Muscle of leg (tissue), 11 donors: ENCODE data around the gene LMO2. TPM values are rescaled to one million over a fixed set of nuclear protein-coding genes. Genes with fewer than 3 reads are reported as not detected.

Source experiments
- DNase-seq: peaks from one replicate; pipeline ENCODE4 v3.0.0; 2013
- H3K27ac ChIP-seq: one replicate; pipeline ENCODE4 v1.5.1; 2013; ENCODE audit warnings: mild to moderate bottlenecking, low read length, control low read depth
- H3K27me3 ChIP-seq: one replicate; pipeline ENCODE4 v1.6.1; 2013; ENCODE audit warnings: low read length; ENCODE audit not compliant: control insufficient read depth, insufficient read depth
- H3K36me3 ChIP-seq: one replicate; pipeline ENCODE4 v1.6.1; 2013; ENCODE audit warnings: low read length; ENCODE audit not compliant: control insufficient read depth, insufficient read depth
- H3K4me1 ChIP-seq: one replicate; pipeline ENCODE4 v1.6.1; 2013; ENCODE audit warnings: low read length; ENCODE audit not compliant: control insufficient read depth, insufficient read depth
- H3K4me3 ChIP-seq: one replicate; pipeline ENCODE4 v1.5.1; 2013; ENCODE audit warnings: low read length, control low read depth
- H3K9me3 ChIP-seq: replicated peaks from 2 replicates; pipeline ENCODE4 v1.6.1; 2013; ENCODE audit warnings: low read depth, low read length; ENCODE audit not compliant: control insufficient read depth
- WGBS: methylation state at CpG from one replicate; pipeline ENCODE4 v1.1.5; 2013; ENCODE audit warnings: missing lambda C conversion rate; ENCODE audit not compliant: insufficient coverage; 5-methylcytosine and 5-hydroxymethylcytosine counted together
- polyA plus RNA-seq, 8 donors: library from polyadenylated mRNA; unstranded; fragments of 120-200 nt; gene quantifications; one replicate each; pipeline versions ENCODE4 v1.2.1 to v1.2.3, GENCODE V29; 2013; ENCODE audit warnings: inconsistent platforms in 1 of 8, low replicate concordance in 1 of 8; ENCODE audit not compliant: insufficient read length in 8 of 8, insufficient read depth in 1 of 8
- total RNA-seq: library from RNA; stranded (reverse); fragments of 120-200 nt; gene quantifications from one replicate; pipeline ENCODE4 v1.2.4, GENCODE V29; 2013

Gene LMO2
- total and polyA plus RNA-seq, 9 donors = 13.7 to 20.6 (median 16.2) TPM

DNA sequence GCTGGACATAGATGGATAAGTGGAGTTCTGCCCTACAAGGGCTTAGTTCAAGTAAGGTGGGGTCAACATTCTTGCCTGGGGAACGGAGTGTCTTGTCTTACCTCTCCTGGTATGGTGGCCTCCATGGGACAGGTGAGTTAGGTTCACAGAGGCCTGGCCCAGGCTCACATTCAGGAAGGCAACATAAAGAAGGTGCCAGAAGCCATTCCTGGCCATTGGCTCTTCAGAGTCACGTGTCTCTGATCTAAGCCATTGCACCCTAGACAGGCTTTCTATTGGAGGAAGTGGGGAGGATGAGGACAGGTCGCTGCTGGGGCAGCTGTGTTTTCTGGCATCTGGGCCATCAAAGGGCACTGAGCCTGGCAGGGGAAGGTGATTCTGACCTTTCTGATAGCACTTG lies 14.8 kb downstream of the LMO2 start:
- H3K27me3 ChIP-seq = peaks cover 6% of the 10 kb centered on the region
- WGBS = 82% methylated on average over 2 of the region's 3 CpGs
- H3K27ac ChIP-seq = no peak overlapping the region
- no peak overlapping the region for H3K4me3 ChIP-seq
- DNase-seq = no peak
- H3K9me3 ChIP-seq = no peaks in the 10 kb centered on the region
- H3K36me3 ChIP-seq = no peaks in the 10 kb centered on the region
- H3K4me1 ChIP-seq = no peaks in the 10 kb centered on the region

DNA sequence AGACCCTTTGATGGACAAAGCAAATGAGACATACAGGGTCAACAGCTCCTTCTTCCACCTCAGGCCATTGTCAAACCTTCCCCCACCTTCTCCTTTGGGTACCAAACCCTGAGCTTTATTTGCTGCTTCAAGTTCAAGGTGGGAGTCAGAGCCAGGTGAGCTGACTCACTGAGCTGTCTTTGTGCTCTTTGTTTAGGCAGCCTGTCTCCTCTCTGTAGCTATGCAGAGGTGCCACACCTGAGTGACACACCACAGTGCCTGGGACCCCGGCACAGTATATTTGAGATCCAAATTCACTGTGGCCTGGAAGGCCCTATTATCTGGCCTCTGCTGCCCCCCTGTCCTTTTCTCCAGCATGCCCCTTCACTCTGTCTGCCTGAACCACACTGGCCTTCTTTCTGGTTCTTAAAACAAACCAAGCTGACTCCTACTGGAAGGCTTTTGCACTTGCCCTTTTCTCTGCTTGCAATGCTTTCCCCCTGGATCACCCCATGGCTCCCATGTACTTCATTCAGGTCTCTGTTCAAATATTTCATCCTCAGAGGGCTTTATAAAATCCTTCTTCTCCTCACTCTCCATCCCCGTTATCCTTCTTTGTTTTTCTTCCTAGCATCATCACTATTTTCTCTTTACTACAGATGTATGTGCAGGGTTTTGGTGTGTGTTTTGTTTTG lies 16.1 kb downstream of the LMO2 start:
- WGBS = 90% methylated on average over 1 of the region's 2 CpGs

DNA sequence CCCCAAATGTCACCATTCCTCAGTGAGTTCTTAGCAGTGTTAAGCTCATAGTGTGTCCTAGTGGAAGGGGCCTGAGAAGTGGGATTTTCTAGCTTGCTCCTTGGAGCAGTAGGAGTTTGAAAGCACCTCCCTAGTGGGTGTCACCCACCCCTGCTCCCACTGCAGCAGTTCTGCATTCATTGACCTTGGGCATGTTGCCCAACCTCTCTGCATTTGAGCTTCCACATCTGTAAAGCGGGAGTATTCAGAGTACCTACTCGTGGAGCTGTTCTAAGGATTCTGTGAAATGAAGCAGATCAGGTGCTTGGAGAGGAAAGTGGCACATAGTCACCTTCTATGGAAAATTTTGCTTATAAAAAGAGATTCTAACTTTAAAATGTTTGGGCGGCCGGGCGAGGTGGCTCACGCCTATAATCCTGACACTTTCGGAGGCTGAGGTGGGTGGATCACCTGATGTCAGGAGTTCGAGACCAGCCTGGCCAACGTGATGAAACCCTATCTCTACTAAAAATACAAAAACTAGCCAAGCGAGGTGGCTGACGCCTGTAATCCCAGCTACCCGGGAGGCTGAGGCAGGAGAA lies 16.9 kb downstream of the LMO2 start:
- WGBS = 83% methylated on average over 5 of the region's 12 CpGs
- Histone ChIP-seq H3K36me3 (no peaks in the 10 kb centered on the region), H3K27me3 (peaks cover 22% of the 10 kb centered on the region), H3K9me3 (no peaks in the 10 kb centered on the region), H3K4me3 (no peak overlapping the region), H3K4me1 (peaks cover 7% of the 10 kb centered on the region), H3K27ac (no peak overlapping the region)
- no peak for DNase-seq

More for the DNA sequence above, 16.1 kb downstream of the LMO2 start:
- Histone ChIP-seq H3K27me3 (peaks cover 15% of the 10 kb centered on the region), H3K36me3 (no peaks in the 10 kb centered on the region), H3K27ac (no peak overlapping the region), H3K4me3 (no peak overlapping the region), H3K9me3 (no peaks in the 10 kb centered on the region), H3K4me1 (no peaks in the 10 kb centered on the region)
- no peak for DNase-seq

DNA sequence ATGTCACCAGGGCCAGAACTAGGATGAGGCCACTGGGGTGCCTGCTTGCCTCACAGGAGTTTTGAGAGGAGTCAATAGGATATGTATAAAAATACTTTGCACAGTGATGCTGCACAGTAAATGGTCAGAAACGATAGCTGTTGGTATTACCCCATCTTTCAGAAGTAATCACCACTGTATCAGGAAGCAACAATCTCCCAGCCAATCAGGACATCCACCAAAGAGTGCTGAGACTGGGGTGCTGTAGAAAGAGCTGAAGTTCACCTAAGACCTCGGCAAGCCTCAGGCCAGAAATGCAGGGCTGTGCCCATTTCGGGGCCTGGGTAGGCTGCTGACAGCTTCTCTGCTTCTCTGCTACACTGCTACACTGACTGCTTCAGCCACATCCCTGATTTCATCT lies 17.4 kb downstream of the LMO2 start:
- no peaks in the 10 kb centered on the region for H3K36me3 ChIP-seq

DNA sequence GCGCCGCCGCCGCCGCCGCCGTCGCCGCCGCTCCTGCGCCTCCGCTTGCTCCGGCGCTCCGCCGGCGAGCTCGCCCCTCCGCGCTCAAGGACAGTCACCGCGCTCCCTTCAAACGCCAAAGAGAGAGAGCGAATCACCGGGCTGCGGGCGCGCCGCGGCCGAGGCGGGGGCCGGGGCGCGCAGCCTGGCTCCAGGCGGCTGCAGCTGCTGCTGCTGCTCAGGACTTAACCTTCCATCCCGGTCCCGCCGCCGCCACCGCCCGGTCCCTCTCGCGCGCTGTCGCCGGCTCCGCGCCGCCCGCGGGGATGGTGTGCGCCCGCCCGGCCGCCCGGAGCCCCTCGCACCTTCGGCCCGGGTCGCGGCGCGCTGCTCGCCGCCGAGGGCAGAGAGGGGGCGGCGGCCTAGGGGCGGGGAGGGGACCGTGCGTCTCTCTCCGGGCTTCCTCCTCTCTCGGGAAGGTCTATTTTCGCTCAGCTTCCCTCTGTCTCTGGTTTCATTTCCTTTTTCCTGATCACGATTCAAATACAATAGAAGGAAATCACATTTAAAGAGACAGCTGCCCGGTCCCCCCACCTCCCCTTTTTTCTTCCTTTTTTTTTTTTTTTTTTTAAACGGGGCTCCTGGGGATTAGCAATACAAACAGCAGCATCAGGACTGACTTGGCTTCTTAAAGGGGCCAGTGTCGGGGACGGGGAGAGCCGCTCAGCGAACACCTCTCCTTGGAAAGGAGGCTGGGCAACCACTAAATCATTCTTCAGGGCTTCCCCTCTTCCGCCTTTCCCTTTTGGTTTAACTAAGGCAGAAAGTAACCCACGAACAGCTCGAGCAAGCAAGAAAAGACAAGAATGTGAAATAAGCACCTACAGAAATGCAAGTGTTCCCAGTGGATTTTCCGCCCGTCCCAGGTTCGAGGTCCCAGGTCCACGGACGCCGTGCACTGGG lies 22.1 kb downstream of the LMO2 start:
- Histone ChIP-seq H3K9me3 (no peaks in the 10 kb centered on the region), H3K27me3 (peaks cover 48% of the 10 kb centered on the region), H3K4me3 (peak overlapping the region; percentile 56), H3K36me3 (no peaks in the 10 kb centered on the region), H3K4me1 (peaks cover 15% of the 10 kb centered on the region), H3K27ac (peak overlapping the region; percentile 45)
- WGBS = under 1% methylated on average over 89 of the region's 91 CpGs
- peak; percentile 87 for DNase-seq

More for the DNA sequence above, 17.4 kb downstream of the LMO2 start:
- DNase-seq = no peak
- no peak overlapping the region for H3K4me3 ChIP-seq
- H3K4me1 ChIP-seq = peaks cover 8% of the 10 kb centered on the region
- WGBS = 75% methylated on average over 2 of the region's 3 CpGs
- H3K27ac ChIP-seq = no peak overlapping the region
- H3K9me3 ChIP-seq = no peaks in the 10 kb centered on the region
- peaks cover 23% of the 10 kb centered on the region for H3K27me3 ChIP-seq

DNA sequence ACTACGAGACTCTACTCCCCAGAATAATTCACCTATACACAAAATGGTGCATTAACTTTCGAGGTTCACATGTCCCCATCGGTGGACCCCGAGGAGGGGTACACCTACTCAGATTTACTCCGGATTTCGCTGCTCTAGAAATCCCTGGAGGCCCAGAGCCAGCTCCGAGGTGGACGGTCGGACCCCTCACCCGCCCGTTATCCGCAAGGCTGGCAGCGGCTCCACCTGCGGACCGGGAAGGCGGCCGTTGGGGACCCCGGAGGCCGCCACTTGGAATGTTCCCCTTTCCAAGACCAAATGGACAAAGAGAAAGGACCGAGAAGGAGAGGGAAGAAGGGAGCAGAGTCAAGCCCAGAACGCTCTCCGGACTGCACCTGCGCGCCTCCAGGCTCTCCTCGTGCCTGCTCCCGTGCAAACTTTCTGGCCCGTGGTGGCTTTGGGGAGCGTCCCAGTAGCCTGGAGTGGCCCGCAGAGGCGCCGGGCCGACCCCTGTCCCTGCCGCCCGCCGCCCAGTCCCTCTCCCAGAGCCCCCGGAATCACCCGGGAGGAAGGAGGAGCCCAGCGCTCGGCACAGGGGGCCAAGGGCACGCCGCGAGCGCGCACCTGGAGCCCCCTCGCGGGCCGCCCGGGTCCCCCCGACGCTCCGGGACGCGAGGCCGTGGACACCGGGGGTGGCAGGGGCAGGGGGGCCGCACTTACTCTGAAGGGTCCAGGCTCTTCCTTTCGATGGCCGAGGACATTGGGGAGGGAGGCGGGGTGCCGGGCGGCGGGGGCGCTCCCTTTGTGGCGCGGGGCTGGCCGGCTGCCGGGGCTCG lies 23.0 kb downstream of the LMO2 start:
- Histone ChIP-seq H3K27me3 (peaks cover 48% of the 10 kb centered on the region), H3K4me3 (peak overlapping the region; percentile 50), H3K9me3 (no peaks in the 10 kb centered on the region), H3K27ac (peak overlapping the region; percentile 11), H3K4me1 (peaks cover 15% of the 10 kb centered on the region), H3K36me3 (no peaks in the 10 kb centered on the region)
- WGBS = under 1% methylated on average over 58 of the region's 68 CpGs
- no peak for DNase-seq

DNA sequence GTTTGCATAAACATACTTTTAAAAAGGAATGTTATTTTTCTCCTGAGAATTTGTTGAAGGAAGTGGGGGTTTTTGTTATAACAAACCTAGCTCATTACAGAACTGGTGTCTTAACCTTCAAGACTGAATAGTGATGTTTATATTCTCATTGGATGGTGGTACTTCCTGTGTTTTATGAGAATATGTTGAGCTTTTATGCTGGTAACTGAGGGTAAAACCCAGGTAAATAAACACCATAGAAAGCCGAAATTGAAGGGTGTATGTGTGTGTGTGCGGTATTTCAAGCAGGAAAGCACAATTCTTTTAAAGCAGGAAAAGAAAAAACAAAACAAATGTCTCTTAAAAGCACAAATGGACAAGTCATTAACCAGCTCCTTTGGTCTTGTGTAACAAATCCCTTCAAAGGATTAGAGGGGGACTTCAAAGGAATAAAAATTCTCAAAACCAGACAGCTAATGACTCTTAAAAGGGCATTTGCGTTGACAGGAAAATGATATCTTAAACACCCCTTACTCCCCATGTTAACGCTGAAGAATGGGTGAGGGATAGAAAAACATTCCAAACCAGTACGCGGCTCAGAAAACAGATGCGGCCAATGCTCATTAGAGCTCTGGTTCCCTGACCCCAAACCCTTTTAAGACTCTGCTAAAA lies 23.8 kb downstream of the LMO2 start:
- Histone ChIP-seq H3K4me3 (peak overlapping the region; percentile 50), H3K27me3 (peaks cover 51% of the 10 kb centered on the region), H3K4me1 (peaks cover 15% of the 10 kb centered on the region), H3K27ac (peak overlapping the region; percentile 11), H3K9me3 (no peaks in the 10 kb centered on the region), H3K36me3 (no peaks in the 10 kb centered on the region)
- WGBS = no CpG with 5 or more reads among the region's 7 CpGs
- DNase-seq = no peak

DNA sequence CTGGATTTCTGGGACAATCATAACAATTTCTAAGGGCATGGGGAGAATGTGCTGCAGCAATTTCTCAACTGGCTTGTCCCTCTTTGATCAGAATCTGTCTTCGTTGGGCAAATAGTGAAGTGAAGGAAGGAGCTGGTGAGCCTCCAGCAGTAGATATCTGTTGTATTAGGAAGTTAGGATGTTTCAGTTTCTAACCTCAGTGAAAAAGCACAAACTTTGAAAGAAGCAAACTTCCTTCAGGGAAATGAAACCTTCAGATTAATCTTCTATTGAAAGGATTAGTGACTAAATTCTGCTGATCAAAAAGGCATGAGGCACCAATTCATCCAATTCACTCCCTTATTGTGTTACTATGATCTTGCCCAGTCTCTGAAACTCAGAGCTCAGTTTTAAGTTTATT lies 24.3 kb downstream of the LMO2 start:
- 50% methylated on average over 1 of the region's 1 CpG for WGBS
- Histone ChIP-seq H3K4me1 (peaks cover 15% of the 10 kb centered on the region), H3K36me3 (no peaks in the 10 kb centered on the region), H3K27ac (no peak overlapping the region), H3K9me3 (no peaks in the 10 kb centered on the region), H3K27me3 (peaks cover 49% of the 10 kb centered on the region), H3K4me3 (peak overlapping the region; percentile 12)
- DNase-seq = peak; percentile 24

DNA sequence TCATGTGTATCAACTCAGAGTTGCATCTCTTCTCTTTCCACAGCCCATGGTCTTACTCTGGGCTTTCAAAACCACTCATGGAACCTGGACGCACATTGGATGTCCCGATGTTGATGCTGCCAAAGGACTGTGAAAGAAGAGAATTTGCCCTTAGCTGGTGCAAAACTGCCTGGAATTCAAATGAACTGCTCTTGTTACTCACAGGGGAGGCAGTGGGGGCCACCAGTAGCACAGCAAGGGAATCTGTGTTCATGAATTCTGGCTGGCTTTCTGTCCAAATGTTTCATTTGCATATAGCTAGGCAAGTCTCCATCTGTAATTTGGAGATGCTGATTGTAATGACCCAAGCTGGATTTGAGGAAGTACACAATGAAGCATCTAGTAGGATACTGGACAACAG lies 24.9 kb downstream of the LMO2 start:
- H3K4me3 ChIP-seq = no peak overlapping the region
- DNase-seq = no peak
- H3K27me3 ChIP-seq = peaks cover 53% of the 10 kb centered on the region
- no peaks in the 10 kb centered on the region for H3K9me3 ChIP-seq
- WGBS = no CpG with 5 or more reads among the region's 2 CpGs
- no peak overlapping the region for H3K27ac ChIP-seq
- H3K36me3 ChIP-seq = no peaks in the 10 kb centered on the region
- peaks cover 19% of the 10 kb centered on the region for H3K4me1 ChIP-seq
